AG09309 (cell line): Measurements from ENCODE around the gene CIZ1.

ENCODE experiments used
- DNase-seq: peaks from one replicate; pipeline ENCODE4 v3.0.0-alpha.2; 2010; ENCODE audit warnings: low read depth
- H3K4me3 ChIP-seq: 2 replicates; pipeline ENCODE4 v1.5.1; 2011; ENCODE audit warnings: mild to moderate bottlenecking, low read depth, low read length, moderate library complexity; ENCODE audit not compliant: control insufficient read depth
- TF ChIP-seq, protein P1 (sequence below): IDR thresholded peaks from 2 replicates; pipeline ENCODE4 v1.5.1; 2011; ENCODE audit warnings: mild to moderate bottlenecking, low read depth, low read length, inconsistent platforms; ENCODE audit not compliant: insufficient read depth, control insufficient read depth; ENCODE audit errors: missing control alignments

Gene CIZ1

DNA sequence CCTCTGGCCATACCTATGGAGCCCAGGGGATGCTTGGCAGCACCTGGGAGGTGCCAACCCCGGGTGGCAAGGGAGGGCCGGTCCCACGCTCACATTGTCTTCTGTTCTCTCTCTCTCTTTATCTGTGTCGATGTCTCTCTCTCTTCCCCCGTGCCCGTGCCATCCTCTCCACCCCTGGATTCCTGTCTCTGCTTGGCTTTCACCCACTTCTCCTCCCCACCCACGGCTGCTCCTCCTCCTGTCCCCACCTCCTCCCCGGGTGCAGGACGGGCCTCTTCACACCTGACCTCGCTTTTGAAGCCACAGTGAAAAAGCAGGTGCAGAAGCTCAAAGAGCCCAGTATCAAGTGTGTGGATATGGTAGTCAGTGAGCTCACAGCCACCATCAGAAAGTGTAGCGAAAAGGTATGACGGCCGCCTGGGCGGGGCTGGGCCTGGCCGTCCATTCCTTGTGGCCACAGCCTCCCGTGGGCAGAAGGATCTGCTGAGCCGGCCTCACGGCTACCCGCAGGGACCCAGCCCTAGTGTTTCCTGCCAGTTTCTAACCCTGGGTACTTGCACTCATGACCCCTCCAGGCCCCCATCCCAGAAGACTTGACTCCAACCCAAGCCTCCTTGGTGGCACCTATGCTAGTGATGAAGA is 34.5 kb upstream of the CIZ1 start:
- H3K4me3 ChIP-seq = no peak overlapping the region
- no peak for DNase-seq
- TF ChIP-seq, protein P1, sequence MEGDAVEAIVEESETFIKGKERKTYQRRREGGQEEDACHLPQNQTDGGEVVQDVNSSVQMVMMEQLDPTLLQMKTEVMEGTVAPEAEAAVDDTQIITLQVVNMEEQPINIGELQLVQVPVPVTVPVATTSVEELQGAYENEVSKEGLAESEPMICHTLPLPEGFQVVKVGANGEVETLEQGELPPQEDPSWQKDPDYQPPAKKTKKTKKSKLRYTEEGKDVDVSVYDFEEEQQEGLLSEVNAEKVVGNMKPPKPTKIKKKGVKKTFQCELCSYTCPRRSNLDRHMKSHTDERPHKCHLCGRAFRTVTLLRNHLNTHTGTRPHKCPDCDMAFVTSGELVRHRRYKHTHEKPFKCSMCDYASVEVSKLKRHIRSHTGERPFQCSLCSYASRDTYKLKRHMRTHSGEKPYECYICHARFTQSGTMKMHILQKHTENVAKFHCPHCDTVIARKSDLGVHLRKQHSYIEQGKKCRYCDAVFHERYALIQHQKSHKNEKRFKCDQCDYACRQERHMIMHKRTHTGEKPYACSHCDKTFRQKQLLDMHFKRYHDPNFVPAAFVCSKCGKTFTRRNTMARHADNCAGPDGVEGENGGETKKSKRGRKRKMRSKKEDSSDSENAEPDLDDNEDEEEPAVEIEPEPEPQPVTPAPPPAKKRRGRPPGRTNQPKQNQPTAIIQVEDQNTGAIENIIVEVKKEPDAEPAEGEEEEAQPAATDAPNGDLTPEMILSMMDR = no peak

DNA sequence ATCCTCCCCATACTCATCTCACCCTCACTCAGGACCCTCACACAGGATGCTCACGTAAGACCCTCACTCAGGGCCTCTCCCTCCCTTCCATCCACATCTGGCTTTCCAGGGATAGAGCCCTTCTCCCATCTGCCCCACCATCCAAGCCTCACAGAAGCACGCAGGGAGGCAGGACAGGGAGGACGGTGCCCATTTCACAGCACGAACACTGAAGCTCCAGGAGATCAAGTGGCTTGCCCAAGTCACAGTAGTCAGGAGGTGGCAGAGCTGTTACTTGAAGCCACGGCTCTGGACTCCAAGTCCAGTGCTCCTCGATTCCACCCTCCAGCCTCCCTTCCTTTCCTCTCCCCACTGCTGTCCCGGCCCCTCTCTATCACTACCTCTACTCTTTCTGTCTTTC is 33.5 kb upstream of the CIZ1 start:
- no peak overlapping the region for H3K4me3 ChIP-seq
- TF ChIP-seq, protein P1 = no peak
- no peak for DNase-seq

DNA sequence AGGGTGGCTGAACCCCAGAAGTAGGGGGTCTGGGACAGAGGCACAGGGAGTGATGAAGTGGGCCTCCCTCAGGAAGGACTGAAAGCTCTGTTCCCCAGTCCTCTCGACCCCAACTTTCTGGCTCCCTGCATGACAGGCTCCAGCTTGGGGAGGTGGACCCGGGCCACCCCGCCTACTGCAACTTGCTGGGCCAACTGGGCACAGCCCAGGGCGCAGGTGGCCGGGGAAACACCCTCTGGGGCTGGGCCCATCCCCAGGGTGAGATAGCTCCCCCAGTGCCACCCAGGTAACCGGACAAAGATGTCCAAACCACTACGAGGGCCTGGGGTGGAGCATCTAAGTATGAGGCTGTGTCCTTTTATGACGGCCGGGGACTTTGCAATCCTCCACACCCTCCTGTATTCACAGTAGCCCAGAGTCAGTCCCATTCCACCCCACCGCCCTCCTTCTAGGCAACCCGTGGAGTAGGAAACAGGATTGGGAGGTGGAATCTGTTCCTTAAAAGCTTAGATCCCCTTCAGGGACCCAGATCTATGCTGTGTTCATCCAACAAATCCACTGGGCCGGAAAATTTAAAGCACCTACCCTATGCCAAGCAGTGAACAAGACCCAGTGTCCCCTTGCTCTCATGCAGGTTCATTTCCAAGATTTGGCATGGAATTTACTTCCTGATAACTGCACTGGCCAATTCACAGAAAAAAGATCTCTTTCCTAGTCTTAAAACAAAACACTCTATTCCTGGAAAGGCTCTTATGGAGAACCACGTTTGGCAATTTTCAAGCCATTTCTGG is 31.7 kb upstream of the CIZ1 start:
- TF ChIP-seq, protein P1 = no peak
- no peak for DNase-seq
- no peak overlapping the region for H3K4me3 ChIP-seq

DNA sequence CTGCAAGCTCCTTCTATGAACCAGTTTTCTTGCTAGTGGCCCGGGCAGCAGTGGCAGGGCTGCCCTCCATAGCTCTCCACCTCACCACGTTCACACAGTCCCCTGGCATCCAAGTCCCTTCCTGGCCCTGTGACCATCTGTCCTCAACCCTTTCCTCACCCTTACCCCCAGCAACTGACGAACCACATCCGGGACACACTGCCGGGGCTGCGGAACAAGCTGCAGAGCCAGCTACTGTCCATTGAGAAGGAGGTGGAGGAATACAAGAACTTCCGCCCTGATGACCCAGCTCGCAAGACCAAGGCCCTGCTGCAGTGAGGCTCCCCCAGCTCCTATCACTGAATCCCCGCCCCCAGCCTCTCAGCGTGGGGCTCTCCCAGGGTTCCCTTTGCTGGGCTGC is 30.7 kb upstream of the CIZ1 start:
- TF ChIP-seq, protein P1 = no peak
- no peak for DNase-seq
- H3K4me3 ChIP-seq = no peak overlapping the region

DNA sequence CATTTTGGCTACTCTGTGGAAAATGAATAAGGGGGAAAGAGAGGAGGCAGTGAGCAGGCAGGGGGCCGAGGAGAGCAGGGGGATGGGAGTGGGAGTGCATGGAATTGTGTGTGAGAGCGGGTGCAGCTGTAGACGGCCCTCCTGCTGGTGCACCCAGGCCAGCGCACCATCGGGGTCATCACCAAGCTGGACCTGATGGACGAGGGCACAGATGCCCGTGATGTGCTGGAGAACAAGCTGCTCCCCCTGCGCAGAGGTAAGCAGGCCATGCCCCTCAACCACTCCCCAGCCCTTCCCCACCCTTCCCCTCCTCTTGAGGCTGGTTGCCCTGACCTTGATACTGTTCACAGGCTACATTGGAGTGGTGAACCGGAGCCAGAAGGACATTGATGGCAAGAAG is 28.5 kb upstream of the CIZ1 start:
- no peak for DNase-seq

DNA sequence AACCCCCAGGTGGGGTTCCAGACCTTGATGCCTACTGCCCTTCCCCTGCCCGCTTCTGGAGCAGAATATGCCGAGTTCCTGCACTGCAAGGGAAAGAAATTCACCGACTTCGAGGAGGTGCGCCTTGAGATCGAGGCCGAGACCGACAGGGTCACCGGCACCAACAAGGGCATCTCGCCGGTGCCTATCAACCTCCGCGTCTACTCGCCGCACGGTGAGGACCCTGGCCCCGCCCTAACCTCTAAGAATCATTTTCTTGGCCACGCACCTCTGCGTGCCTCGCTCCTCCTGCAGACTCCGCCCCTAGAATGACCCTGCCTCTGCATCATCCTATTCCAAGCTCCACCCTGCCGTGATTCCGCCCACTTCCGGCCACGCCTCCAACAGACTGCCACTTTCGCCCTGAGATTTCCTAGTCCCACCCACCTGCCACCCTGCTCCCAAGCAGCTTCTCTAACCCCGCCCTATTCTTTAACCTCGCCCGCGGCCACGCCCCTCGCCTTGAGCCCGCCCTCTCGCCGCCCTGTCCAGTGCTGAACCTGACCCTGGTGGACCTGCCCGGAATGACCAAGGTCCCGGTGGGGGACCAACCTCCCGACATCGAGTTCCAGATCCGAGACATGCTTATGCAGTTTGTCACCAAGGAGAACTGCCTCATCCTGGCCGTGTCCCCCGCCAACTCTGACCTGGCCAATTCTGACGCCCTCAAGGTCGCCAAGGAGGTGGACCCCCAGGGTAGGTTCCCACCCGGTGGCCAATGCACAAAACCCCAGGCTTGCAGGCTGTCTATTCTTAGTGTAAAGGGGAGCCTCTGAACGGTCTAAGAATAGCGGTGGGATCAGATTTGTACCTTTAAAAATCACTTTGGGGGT is 27.4 kb upstream of the CIZ1 start:
- no peak for DNase-seq
- H3K4me3 ChIP-seq = no peak overlapping the region
- TF ChIP-seq, protein P1 = no peak

More for the DNA sequence above, 28.5 kb upstream of the CIZ1 start:
- TF ChIP-seq, protein P1 = no peak
- H3K4me3 ChIP-seq = no peak overlapping the region
